Adrenal gland (tissue), 19 donors: ENCODE measurements around the gene BRINP1. TPM values are rescaled to one million over a fixed set of nuclear protein-coding genes. Genes with fewer than 3 reads are reported as not detected.
A peak's percentile ranks its signal among the peaks of the same experiment; 100 is the strongest.

Experiments
- DNase-seq, 7 donors: peaks; one replicate each; pipeline ENCODE4 v3.0.0-alpha.2; 2019 to 2020
- H3K27ac ChIP-seq, 5 donors: fragments of 200-600 bp; sonication (generic) in 4 of 5; 1 replicate in 3 of 5; 2 replicates in 2 of 5; pipeline versions ENCODE4 v1.5.1 to v1.8.0; 2016 to 2020; ENCODE audit warnings: mild to moderate bottlenecking in 1 of 5
- H3K27me3 ChIP-seq: fragments of 200-600 bp; 2 replicates; pipeline ENCODE4 v1.8.0; 2021
- H3K36me3 ChIP-seq, 2 donors: fragments of 200-600 bp; replicated peaks in 1 of 2; 1 replicate in 1 of 2; 2 replicates in 1 of 2; pipeline versions ENCODE4 v1.5.1 to v1.8.0; 2018 to 2022
- H3K4me1 ChIP-seq, 2 donors: fragments of 200-600 bp; replicated peaks in 1 of 2; 1 replicate in 1 of 2; 2 replicates in 1 of 2; pipeline versions ENCODE4 v1.5.1 to v1.8.0; 2018 to 2021
- H3K4me3 ChIP-seq, 4 donors: fragments of 200-600 bp; sonication (generic) in 3 of 4; one replicate each; pipeline ENCODE4 v1.5.1; 2016 to 2018
- H3K9me3 ChIP-seq, 3 donors: fragments of 200-600 bp; sonication (generic) in 1 of 3; replicated peaks in 1 of 3; 1 replicate in 2 of 3; 2 replicates in 1 of 3; pipeline versions ENCODE4 v1.5.1 to v1.8.0; 2016 to 2021
- CTCF ChIP-seq, 6 experiments: fragments of 450-650 bp in 4 of 6; fragments of 200-600 bp in 2 of 6; sonication (generic) in 1 of 6; IDR thresholded peaks; 1 replicate in 5 of 6; 2 replicates in 1 of 6; pipeline versions ENCODE4 v1.5.1 to v1.8.0; 2016 to 2021; ENCODE audit warnings: antibody characterized with exemption in 6 of 6, mild to moderate bottlenecking in 2 of 6, moderate library complexity in 1 of 6
- POLR2A ChIP-seq, 2 donors: fragments of 450-650 bp; IDR thresholded peaks; one replicate each; pipeline ENCODE4 v1.6.1; 2017; ENCODE audit warnings: antibody characterized with exemption in 2 of 2, mild to moderate bottlenecking in 2 of 2, moderate library complexity in 1 of 2
- WGBS, 4 donors: extraction: QIAGEN DNeasy Blood & Tissue Kit in 2 of 4; methylation state at CpG; one replicate each; pipeline versions ENCODE4 v1.1.5 to v1.1.7; 2013 to 2017; 5-methylcytosine and 5-hydroxymethylcytosine counted together
- intact Hi-C, 2 donors: fragments of 100-400 bp; cut with DNase I; formaldehyde crosslinking; loops; one replicate each; pipeline versions ENCODE4 v1.14.1 to v1.15.0; 2022 to 2023
- long read RNA-seq, 10 donors: library from polyadenylated mRNA in 3 of 10; unstranded in 2 of 10; stranded (forward) in 1 of 10; transcript quantifications; one replicate each; pipeline ENCODE4 v2.0.0 and lab custom pipeline, GENCODE V29; 2021 to 2026
- polyA plus RNA-seq, 3 donors: library from polyadenylated mRNA; stranded (reverse); fragments of 200-250 nt in 2 of 3; fragments of 350-450 nt in 1 of 3; fragmentation: Illumina TruSeq in 1 of 3; extraction: RNeasy Lipid Tissue Mini Kit (QIAGEN cat#74804) in 1 of 3; gene quantifications; one replicate each; pipeline ENCODE4 v1.2.3, GENCODE V29; 2013 to 2014
- total RNA-seq, 9 donors: library from RNA; depleted of rRNA in 4 of 9; stranded (reverse); fragments of >200 nt in 4 of 9; fragments of 120-200 nt in 1 of 9; fragmentation: NEBNext Ultra II Directional in 1 of 9; extraction: Animal tissue kit (Norgen Biotek cat#: 25700) in 1 of 9; gene quantifications; one replicate each; pipeline versions ENCODE4 v1.1.0 to v1.2.4, GENCODE V29; 2013 to 2023
- donor health status: healthy with polysubstance abuse.
- donor health status: Bipolar disorder and iron deficiency.
- donor health status: DM: yes; HTN: yes; CAD: no.
- donor health status: DM: no; HTN: no; CAD: no.
- donor health status: DM: no; HTN: no; CAD: no.
- donor health status: DM: yes; HTN: yes; CAD: no.

BRINP1 gene
- total RNA-seq, result 1 to 10 TPM in 4 of 9 donors, under 1 TPM in 4, not detected in 1; 0.07 to 5.4 (median 1.9) TPM
- 1 to 10 TPM in 2 of 3 donors, under 1 TPM in 1; 0.64 to 6.4 (median 1.2) TPM for polyA plus RNA-seq
- long read RNA-seq, donor 1, result 0 reads
- long read RNA-seq, donor 2, partial matches to known transcripts, result 0 of 1 reads
- long read RNA-seq, donor 2, other reads (novel, unspliced or antisense), result 0 of 1 reads
- long read RNA-seq, donor 3, result 0 reads
- long read RNA-seq, donor 4, result 0 reads
- long read RNA-seq, donor 5, result 0 reads
- long read RNA-seq, donor 6, partial matches to known transcripts, result 0 of 1 reads
- long read RNA-seq, donor 6, other reads (novel, unspliced or antisense), result 0 of 1 reads
- long read RNA-seq, donor 7, result 0 reads
- long read RNA-seq, donor 8, partial matches to known transcripts, result 0 of 2 reads
- long read RNA-seq, donor 8, other reads (novel, unspliced or antisense), result 0 of 2 reads
- long read RNA-seq, donor 9, result 0 reads
- long read RNA-seq, donor 10, result 0 reads

- H3K36me3 ChIP-seq, result no peaks in the 10 kb centered on the region
- peak within 1 kb of the TSS in 2 of 4 donors; percentile 4 to 28 for H3K4me3 ChIP-seq
- H3K27ac ChIP-seq, result peak within 1 kb of the TSS in 1 of 5 donors; percentile 54
- peaks cover 0 to 7% of the 10 kb centered on the region in 2 donors for H3K4me1 ChIP-seq
- H3K27me3 ChIP-seq, result peaks cover 28% of the 10 kb centered on the region
- 2 to 5% (median 2%) methylated on average over 34 to 91 of the region's 91 CpGs for WGBS, 4 donors
- no peaks in the 10 kb centered on the region for H3K9me3 ChIP-seq
- intact Hi-C loops, result loop anchor here in 1 of 2 donors (10.0 kb wide), 5 partner anchors 84 to 1724 kb away; no protein-coding TSS in a partner anchor
- peak in 1 of 2 donors; percentile 11 for TF ChIP-seq POLR2A (IDR thresholded peaks at IDR 0.05)
- no peak for TF ChIP-seq CTCF (IDR thresholded peaks at IDR 0.05)
- peak; percentile 16 to 82 (median 28) for DNase-seq
Observed at GRCh38 chr9:119368681-119369581, at the start of gene BRINP1. Gene BRINP1 (minus strand): TSS chr9:119369435. CDS start chr9:119313355, 56,080 bp downstream.

GRCh38 chr9:119418721-119419120 lies 49.5 kb upstream of the BRINP1 start:
- no peak overlapping the region for H3K27ac ChIP-seq
- H3K4me1 ChIP-seq, result no peaks in the 10 kb centered on the region
- DNase-seq, result no peak
- TF ChIP-seq POLR2A (IDR thresholded peaks at IDR 0.05) (no peak), CTCF (IDR thresholded peaks at IDR 0.05) (no peak)
- no peak overlapping the region for H3K4me3 ChIP-seq
- WGBS, 4 donors, result 68 to 81% (median 76%) methylated on average over 1 of the region's 1 CpG
- intact Hi-C loops, result no loop called here
- H3K36me3 ChIP-seq, result no peaks in the 10 kb centered on the region
- H3K27me3 ChIP-seq, result no peaks in the 10 kb centered on the region
- H3K9me3 ChIP-seq, result no peaks in the 10 kb centered on the region

GRCh38 chr9:119416793-119417192 lies 47.6 kb upstream of the BRINP1 start:
- intact Hi-C loops, result no loop called here
- H3K4me1 ChIP-seq, result no peaks in the 10 kb centered on the region
- H3K36me3 ChIP-seq, result no peaks in the 10 kb centered on the region
- no peak overlapping the region for H3K4me3 ChIP-seq
- H3K9me3 ChIP-seq, result no peaks in the 10 kb centered on the region
- no peak overlapping the region for H3K27ac ChIP-seq
- no peak for TF ChIP-seq CTCF (IDR thresholded peaks at IDR 0.05)
- DNase-seq, result no peak
- no peaks in the 10 kb centered on the region for H3K27me3 ChIP-seq

- H3K27ac ChIP-seq, result no peak overlapping the region
- no peak overlapping the region for H3K4me3 ChIP-seq
- intact Hi-C loops, result no loop called here
- H3K9me3 ChIP-seq, result no peaks in the 10 kb centered on the region
- no peak for TF ChIP-seq POLR2A (IDR thresholded peaks at IDR 0.05)
- no peaks in the 10 kb centered on the region for H3K36me3 ChIP-seq
- no peaks in the 10 kb centered on the region for H3K27me3 ChIP-seq
- 73 to 78% (median 76%) methylated on average over 2 to 4 of the region's 4 CpGs for WGBS, 4 donors
- no peak for DNase-seq
- H3K4me1 ChIP-seq, result no peaks in the 10 kb centered on the region
Observed at GRCh38 chr9:119412399-119412798, 43.2 kb upstream of the BRINP1 start.
